Measurements from ENCODE around the gene NEIL3.

GRCh38 chr4:177283167-177283566 is 26.5 kb upstream of the NEIL3 start:
- TF ChIP-seq EZH2 (IDR thresholded peaks at IDR 0.05; ENCODE audit: insufficient read depth, poor library complexity, severe bottlenecking) = no peak
- no peak for TF ChIP-seq EZH2phosphoT487 (IDR thresholded peaks at IDR 0.05; ENCODE audit: insufficient read depth, low read depth)

Measured in GM23248 (cell line).